ENCODE measurements around the gene TFEB. TPM values are rescaled to one million over a fixed set of nuclear protein-coding genes. Genes with fewer than 3 reads are reported as not detected.

Gene TFEB
- total RNA-seq, 1 donor from 2014 or later = 39.5 TPM

DNA sequence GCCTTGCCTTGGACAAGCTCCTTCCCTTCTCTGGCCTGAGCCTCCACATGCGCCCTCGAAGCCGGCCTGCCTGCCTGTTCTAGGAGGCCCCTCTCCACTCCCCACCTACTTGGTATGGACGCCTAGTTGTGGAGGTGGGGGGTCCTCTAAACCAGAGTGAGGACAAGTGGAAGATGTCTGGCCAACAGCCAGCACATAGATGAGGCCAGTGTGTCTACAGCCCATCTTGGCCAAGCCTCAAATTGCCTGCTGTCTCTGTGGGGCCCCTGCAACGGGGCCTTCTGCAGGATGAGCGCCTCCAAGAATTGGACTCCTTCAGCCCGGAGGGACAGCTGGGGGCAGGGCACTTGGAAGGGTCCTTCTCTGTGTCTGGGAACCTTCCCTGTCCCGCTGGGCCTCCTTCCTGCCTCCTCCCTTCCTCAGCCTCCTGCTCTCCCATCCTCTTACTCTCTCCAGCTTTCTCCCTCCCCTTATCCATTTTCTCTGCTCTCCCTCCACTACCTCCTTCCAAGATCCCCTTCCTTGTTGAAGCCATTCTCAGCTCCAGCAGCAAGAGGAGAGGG, 95.5 kb downstream of the TFEB start:
- intact Hi-C loops (cut with DNase I) = no loop called here
- no peak for ATAC-seq
- no peak for DNase-seq (ENCODE audit: missing footprints)

DNA sequence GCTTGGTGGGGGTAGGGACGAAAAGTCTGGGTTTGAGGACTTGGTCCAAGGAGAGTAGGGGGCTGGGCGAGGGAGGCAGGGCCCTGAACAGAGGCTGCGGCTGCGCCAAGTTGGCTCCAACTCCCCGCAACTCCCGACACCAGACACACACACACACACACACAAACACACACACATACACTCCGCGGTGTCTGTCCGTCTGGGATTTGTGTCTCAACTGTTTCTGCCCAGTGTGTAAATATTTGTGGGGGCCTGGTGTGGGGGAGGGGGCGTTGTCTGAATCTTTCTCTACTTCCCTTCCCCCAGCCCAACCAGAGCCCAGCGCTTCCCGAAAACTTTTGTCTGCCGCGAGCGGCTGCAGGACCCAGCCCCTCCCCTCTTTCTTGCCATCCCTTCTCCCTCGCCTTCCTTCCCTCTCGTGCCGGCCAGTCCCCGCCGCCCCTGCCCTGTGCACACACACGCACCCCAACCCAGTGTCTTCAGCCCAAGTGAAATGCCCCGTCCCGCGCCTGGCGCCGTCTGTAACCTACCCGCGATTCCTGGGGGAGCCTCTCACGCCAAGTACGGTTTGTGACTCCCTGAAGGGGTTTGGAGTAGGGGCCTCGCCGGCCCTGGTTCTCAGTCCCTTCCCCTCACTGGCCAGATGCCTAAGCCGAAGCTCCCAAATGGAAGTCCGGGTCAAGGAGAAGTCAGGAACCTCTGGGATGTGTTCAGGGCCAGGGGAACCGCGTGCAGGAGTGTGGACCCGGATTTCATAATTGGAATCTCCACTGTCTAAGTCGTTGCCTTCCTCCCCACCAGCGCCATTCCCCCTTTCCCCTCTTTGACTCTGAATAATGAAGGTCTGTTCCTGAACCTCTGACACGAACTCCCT, 96.2 kb downstream of the TFEB start:
- DNase-seq (ENCODE audit: missing footprints) = no peak
- intact Hi-C loops (cut with DNase I) = no loop called here

DNA sequence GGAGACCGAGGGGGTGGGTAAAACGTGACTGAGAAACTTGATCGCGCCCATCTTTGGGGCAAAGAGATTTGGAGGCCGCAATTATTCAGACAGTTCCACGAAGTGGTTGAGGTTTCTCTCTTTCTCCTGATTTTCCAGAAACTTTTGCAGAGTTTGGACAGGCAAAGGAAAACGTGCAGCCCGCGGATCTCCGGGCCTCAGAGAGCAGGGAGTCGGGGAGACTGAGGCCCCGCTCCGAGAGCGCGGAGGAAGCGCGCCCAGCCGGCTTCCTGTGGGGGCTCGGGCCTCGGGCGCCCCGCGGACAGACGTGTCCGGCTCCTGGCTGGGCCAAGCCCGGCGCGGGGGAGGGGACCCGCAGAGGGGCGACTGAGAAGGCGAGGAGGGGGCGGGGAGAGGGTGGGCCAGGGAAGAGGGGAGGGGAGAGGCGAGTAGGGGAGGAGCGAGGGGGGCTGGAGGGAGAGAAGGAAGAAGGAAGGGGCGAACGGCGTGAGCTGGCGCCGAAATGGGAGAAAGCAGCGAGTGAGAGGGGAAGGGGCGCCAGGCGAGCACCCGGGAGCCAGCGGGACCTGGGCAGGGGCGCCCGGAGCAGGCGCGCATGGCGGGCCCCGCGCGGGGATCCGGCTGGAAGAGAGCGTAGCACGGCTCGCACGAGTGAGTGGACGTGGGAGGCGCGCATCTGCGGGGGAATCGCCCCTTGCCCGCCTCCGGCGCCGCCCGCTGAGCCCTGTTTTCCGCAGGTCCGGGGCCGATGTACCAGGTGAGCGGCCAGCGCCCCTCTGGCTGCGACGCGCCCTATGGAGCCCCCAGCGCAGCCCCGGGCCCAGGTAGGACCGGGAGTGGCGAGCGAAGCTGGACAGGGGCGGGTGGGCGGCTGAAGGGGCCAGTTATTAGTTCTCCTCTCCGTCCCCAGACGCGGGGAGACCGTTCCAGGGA, 97.1 kb downstream of the TFEB start, which contains the start of gene MDFI:
Gene MDFI, plus strand, starts transcription at position 467 of the 933 bp plus-strand sequence. Its CDS starts 282 bp downstream, at position 749.
- intact Hi-C loops (cut with DNase I) = no loop called here
- no peak for DNase-seq (ENCODE audit: missing footprints)
- no peak for ATAC-seq

More for the DNA sequence above, 96.2 kb downstream of the TFEB start:
- peak; percentile 18 for ATAC-seq

DNA sequence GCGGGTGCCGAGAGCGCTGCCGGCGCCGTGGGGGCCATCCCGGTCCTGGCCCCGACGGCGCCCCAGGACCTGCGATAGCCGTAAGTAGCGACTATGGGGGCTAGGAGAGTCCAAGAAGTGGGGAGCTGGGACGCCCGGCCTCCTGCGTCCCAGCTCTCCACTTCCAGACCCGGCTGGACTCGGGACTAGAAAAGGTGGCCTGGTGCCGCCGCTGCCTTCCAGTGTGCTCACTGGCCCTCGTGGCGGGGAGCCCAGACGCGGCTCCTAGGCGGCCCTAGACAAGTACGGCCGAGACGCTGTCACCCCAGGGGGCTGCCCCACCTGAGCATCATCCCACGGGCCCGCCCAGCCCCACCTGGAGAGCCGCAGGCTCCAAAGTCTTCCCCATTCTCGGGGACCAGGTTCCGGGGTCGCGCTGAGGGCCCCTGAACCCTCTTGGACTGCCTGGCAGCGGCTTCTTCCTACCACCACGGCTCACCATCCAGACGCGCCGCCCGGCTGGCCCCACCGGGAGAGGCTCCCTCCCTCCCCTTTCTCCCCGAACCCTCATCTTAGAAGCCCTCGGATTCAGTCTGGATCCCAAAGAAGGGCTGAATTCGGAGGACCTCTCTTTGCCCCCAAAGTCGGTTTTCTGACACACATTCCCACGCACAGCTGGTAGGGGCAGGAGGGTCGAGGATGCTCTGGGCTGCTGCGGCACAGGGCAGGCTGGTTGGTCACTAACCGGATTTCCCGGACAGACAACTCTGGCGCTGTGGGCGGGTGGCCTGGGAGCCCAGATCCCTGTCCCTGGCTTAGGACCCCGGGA, 98.0 kb downstream of the TFEB start:
- ATAC-seq (no peak), DNase-seq (ENCODE audit: missing footprints) (no peak)
- intact Hi-C loops (cut with DNase I) = no loop called here

DNA sequence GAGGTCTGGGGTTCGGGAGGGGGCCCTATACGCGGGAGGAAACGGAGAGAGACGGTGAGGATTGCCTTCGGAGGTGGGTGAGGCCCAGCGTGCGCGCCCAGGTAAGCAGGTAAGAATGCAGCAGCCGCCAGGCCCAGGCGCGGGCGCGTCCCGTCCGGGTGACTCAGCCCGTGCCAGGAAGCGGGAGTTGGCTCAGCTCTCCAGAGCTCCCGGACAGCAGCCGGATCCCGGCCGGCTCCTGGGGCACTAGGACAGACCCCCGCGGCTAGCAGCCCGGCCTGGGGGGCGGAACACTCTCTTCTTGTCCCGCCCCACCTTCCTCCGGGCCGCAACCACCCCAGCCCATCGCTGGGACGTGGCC, 98.6 kb downstream of the TFEB start:
- ATAC-seq (peak; percentile 19), DNase-seq (ENCODE audit: missing footprints) (no peak)
- intact Hi-C loops (cut with DNase I) = no loop called here

DNA sequence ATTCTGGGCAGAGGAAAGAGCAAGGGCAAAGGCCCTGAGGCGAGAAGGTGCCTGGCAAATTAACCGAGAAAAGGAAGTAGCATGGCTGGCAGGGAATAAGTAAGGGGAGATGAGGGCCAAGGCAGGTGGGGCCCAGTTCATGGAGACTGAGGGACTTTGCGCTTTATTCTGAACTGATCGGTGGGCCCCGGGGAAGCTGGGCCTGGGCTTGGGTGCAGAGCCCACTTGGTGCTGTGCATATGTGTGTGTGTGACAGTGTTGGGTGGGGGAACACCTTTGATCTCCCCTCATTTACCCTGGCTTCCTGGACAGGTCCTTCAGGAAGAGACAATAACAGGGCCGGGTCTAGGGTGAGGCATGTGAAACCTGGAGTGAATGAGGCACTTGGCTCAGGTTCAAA, 100.0 kb downstream of the TFEB start:
- ATAC-seq = no peak
- DNase-seq (ENCODE audit: missing footprints) = no peak
- intact Hi-C loops (cut with DNase I) = no loop called here

DNA sequence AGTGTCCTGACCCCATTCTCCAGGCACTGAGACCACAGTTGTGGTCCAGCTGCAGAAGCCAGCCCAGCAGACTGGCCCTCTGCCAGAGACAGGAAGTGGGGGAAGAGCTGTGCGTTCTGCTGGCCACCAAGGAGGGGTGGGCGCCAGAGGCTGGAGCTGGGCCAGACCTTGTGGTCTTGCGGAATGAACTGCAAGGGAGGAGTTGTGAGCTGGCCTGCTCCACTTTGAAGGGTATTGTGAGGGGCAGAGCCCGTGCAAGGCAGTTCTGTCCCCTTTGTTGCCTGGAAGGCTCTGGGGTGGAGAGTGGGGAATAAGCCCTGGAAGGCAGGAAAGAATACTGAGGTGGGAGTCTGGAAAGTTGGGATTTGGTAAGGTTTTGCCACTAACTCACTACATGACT, 100.8 kb downstream of the TFEB start:
- intact Hi-C loops (cut with DNase I) = no loop called here
- ATAC-seq (no peak), DNase-seq (ENCODE audit: missing footprints) (no peak)

Other genes starting within 250 kb of the TFEB start
- 13.9 TPM for gene FOXP4, start 189.2 kb downstream of the TFEB start, total RNA-seq
- gene MDFI, start 97.1 kb downstream of the TFEB start, total RNA-seq = 1.3 TPM
- not detected for gene PGC, start 11.8 kb upstream of the TFEB start, total RNA-seq
- gene FRS3, start 44.3 kb upstream of the TFEB start, total RNA-seq = 5.1 TPM
- 3.3 TPM for gene PRICKLE4, start 45.2 kb upstream of the TFEB start, total RNA-seq
- 226 TPM for gene TOMM6, start 52.1 kb upstream of the TFEB start, total RNA-seq
- gene USP49, start 159.8 kb upstream of the TFEB start, total RNA-seq = 2.0 TPM
- gene MED20, start 185.5 kb upstream of the TFEB start, total RNA-seq = 22.9 TPM
- gene BYSL, start 185.9 kb upstream of the TFEB start, total RNA-seq = 9.6 TPM
- 51.5 TPM for gene CCND3, start 206.2 kb upstream of the TFEB start, total RNA-seq

All from Right ventricle myocardium inferior (tissue), 1 donor.